Measurements from ENCODE around the gene CECR2.
"Not testable (repeated sequence)": the region's sequence is repeated elsewhere in the genome, so short reads cannot be mapped to it uniquely, and the experiment has no call there.

Gene CECR2

GRCh38 chr22:17401728-17402127, 32.5 kb downstream of the CECR2 start:
- no peak for DNase-seq (ENCODE audit: extremely low read depth in 1 of 2, low read depth in 1 of 2)

GRCh38 chr22:17402293-17402692, 33.0 kb downstream of the CECR2 start:
- DNase-seq (ENCODE audit: extremely low read depth in 1 of 2, low read depth in 1 of 2): no peak

GRCh38 chr22:17403906-17404305, 34.6 kb downstream of the CECR2 start:
- no peak for DNase-seq (ENCODE audit: extremely low read depth in 1 of 2, low read depth in 1 of 2)

DNA sequence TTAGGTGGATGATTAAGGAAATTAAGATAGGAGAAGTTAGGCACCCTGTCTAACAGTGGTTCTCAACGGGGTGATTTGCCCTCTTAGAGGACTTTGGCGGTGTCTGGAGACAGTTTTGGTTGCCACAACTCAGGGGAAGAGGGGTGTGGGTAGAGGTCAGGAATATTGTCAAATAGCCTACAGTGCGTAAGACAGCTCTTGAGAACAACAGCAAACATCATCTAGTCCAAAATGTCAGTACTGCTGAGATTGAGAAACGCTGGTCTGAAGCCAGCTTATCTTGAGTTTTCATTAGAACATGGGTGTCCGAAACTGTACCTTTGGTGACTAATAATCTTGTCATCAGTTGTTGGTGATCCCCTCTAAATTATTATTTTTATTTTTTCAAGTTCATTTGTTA, 38.4 kb downstream of the CECR2 start:
- no peak for DNase-seq (ENCODE audit: extremely low read depth in 1 of 2, low read depth in 1 of 2)

DNA sequence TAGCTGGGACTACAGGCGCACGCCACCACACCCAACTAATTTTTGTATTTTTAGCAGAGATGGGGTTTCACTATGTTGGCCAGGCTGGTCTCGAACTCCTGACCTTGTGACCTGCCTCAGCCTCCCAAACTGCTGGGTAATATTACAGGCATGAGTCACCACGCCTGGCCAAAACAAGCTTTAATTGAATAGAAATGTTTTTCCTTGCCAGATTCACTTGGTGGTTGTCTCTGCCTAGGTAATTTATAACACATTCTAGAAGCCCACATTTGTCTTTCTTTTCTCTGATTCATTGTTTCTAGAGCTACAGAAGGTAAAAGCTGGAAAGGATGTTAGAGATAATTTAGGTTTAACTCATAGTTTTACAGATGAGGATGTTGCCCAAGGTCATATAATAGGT, 41.3 kb downstream of the CECR2 start:
- no peak for DNase-seq (ENCODE audit: extremely low read depth in 1 of 2, low read depth in 1 of 2)

GRCh38 chr22:17411213-17411612, 42.0 kb downstream of the CECR2 start:
- DNase-seq (ENCODE audit: extremely low read depth in 1 of 2, low read depth in 1 of 2): no peak

GRCh38 chr22:17412232-17412631, 43.0 kb downstream of the CECR2 start:
- DNase-seq (ENCODE audit: extremely low read depth in 1 of 2, low read depth in 1 of 2): no peak

GRCh38 chr22:17418890-17419324, 49.6 kb downstream of the CECR2 start:
- no peak for DNase-seq (ENCODE audit: extremely low read depth in 1 of 2, low read depth in 1 of 2)

GRCh38 chr22:17419348-17419747, 50.1 kb downstream of the CECR2 start:
- no peak for DNase-seq (ENCODE audit: extremely low read depth in 1 of 2, low read depth in 1 of 2)

DNA sequence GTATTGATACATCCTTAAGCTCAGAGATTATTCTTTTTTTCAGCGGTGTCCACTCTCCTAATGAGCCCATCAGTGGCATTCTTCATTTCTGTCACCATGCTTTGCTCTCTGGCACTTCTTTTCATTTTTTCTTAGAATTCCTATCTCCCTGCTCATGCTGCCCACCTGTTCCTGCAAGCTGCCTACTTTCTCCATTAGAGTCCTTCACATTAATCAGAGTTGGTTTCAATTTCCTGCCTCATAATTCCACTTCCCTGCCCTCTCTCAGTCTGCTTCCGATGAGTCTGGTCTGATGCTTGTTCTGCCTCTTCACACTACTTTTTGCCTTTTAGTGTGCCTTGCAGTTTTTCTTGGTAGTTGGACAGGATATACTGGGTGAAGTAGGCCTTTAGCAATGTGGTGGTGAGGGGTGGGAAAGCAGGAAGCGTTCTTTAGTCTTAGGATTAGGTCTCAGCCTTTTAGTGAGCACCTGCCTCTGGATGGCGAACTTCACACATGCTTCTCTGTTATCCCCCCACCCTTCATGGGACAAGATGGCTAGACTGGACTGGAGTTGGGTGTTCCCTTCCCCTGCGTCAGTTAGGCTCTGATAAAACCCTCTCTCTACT, 53.6 kb downstream of the CECR2 start:
- no peak for DNase-seq (ENCODE audit: extremely low read depth in 1 of 2, low read depth in 1 of 2)

GRCh38 chr22:17423616-17424015, 54.4 kb downstream of the CECR2 start:
- no peak for DNase-seq (ENCODE audit: extremely low read depth in 1 of 2, low read depth in 1 of 2)

DNA sequence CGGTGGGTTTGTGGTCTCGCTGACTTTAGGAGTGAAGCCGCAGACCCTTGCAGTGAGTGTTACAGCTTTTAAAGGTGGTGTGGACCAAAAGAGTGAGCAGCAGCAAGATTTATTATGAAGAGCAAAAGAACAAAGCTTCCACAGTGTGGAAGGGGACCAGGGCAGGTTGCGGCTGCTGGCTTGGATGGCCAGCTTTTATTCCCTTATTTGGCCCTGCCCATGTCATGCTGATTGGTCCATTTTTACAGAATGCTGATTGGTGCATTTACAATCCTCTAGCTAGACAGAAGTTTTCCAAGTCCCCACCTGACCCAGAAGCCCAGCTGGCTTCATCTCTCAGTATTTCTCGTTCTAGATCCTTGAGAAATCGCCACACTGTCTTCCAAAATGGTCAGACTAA, 58.3 kb downstream of the CECR2 start:
- not testable (repeated sequence) for DNase-seq (ENCODE audit: extremely low read depth in 1 of 2, low read depth in 1 of 2)

GRCh38 chr22:17429516-17429915, 60.3 kb downstream of the CECR2 start:
- no peak for DNase-seq (ENCODE audit: extremely low read depth in 1 of 2, low read depth in 1 of 2)

- DNase-seq (ENCODE audit: extremely low read depth in 1 of 2, low read depth in 1 of 2): no peak
Observed at GRCh38 chr22:17430412-17430811, 61.2 kb downstream of the CECR2 start.

GRCh38 chr22:17431179-17431578, 61.9 kb downstream of the CECR2 start:
- DNase-seq (ENCODE audit: extremely low read depth in 1 of 2, low read depth in 1 of 2): no peak

DNA sequence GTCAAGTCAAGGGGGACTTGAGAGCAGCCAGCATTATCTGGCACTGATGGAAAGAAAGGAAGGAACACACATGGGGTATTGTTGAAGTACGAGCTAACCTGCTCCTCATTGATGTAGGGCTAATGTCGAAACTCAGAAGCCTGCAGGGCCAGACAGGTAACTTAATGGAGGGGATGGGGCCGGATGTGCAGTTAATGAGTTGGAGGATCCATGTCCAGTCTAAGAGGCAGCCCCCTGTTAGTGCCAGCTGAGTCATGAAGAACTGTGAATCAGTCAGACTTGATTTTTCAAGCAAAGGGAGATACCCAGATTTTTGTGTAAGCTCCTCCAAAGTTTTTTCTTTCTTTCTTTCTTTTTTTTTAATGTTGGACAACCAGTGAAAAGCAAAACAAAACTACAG, 65.6 kb downstream of the CECR2 start:
- DNase-seq (ENCODE audit: extremely low read depth in 1 of 2, low read depth in 1 of 2): no peak

DNA sequence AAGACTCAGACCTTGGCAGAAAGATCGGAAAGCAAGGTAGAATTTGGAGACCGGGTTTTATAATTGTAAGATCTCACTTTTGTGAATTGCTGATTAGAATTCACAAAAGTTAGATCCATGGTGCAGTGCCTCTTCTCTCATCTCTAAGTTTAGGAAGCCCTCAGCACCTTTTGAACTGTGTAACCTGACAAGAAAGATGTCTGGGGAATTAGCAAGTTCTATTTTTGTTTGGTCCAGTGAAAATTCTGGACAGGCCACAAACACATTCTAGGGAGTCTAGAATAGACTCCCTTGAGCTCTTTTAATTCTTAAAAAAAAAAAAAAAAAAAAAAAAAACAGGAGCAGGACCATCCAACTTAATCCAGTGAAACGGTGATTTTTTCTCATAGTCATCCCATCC, 66.1 kb downstream of the CECR2 start:
- DNase-seq (ENCODE audit: extremely low read depth in 1 of 2, low read depth in 1 of 2): no peak

DNA sequence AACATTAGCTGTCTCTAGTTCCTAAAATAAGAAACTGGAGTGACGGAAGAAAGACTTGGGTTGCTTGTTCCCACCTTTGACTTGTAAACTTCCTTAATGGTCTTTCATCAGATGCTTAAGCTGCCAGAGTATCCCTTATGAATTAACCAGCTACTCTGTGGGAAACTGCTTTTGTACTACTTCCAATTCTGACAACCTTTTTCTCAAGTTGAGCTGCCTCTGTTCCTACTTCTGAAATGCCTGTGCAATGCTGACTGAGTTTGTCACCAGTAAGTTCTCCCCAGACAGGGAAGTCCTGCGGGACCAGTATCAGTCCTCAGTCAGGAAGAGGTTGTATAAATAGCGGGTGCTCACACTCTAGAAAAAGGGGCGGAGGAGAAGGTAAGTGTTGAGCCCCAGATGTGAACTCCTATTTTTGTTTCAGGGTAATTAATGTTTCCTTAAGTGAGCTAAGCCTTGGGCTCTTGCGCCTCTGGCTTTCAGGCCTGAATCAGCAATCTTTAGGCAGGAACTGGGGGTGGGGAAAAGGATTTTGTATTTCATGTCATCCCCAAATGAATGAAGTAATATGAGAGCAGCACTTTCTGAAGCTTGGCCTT, 67.2 kb downstream of the CECR2 start:
- no peak for DNase-seq (ENCODE audit: extremely low read depth in 1 of 2, low read depth in 1 of 2)

DNA sequence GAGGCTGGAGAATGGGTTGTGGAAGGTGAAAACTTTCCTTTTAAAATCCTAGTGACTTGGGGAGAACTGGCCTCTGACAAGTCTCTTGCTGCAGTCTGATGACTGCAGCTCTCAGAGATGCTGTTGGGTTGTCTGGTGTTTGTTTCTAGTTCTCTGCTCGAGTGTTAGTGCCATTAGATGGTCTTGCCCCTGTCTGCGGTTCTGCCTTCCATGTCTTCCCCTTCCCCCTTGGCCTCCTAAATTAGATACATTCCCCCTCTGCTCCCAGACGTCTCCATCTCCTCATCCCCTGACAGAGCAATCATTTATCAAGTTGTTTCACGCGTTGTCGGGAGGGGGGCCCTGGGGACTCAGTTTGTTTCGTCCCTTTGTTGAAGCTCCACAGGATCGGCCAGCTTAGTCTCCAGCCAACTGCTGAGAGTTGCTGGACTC, 67.7 kb downstream of the CECR2 start:
- DNase-seq (ENCODE audit: extremely low read depth in 1 of 2, low read depth in 1 of 2): no peak

GRCh38 chr22:17438026-17438425, 68.8 kb downstream of the CECR2 start:
- no peak for DNase-seq (ENCODE audit: extremely low read depth in 1 of 2, low read depth in 1 of 2)

DNA sequence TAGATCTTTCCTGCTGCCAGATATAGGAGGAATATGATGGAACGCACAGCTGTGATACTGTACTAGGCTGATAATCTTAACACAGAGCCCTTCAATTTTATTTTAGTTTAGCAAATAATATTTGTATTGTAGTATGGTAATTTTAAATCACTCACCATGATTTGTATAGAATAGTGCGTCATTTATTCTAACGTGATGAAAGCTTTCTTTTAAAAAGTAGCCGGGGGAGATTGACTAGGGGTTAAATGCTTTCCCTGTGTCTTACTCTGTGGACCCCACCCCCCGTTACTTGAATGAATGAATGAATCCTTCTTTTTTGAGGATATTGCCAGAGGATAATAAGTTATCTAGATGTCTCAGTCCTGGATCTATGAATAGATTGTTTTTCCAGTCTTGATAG, 72.1 kb downstream of the CECR2 start:
- no peak for DNase-seq (ENCODE audit: extremely low read depth in 1 of 2, low read depth in 1 of 2)

- DNase-seq (ENCODE audit: extremely low read depth in 1 of 2, low read depth in 1 of 2): no peak
Observed at GRCh38 chr22:17443405-17444203, 74.3 kb downstream of the CECR2 start.
